Liver (tissue), 9 donors: ENCODE data around the gene EYA4. TPM values are rescaled to one million over a fixed set of nuclear protein-coding genes. Genes with fewer than 3 reads are reported as not detected.

Experiments used
- DNase-seq: peaks from one replicate; pipeline ENCODE4 v3.0.0-alpha.2; 2017; ENCODE audit warnings: low spot score
- H3K27ac ChIP-seq, 2 donors: one replicate each; pipeline ENCODE4 v1.7.0; 2013; ENCODE audit warnings: inconsistent platforms in 2 of 2, low read length in 2 of 2, control low read depth in 1 of 2, low read depth in 1 of 2, mild to moderate bottlenecking in 1 of 2
- H3K27me3 ChIP-seq, 4 donors: one replicate each; pipeline versions ENCODE4 v1.6.1 to v1.7.0; 2013; ENCODE audit warnings: low read length in 3 of 4, inconsistent platforms in 1 of 4, mild to moderate bottlenecking in 1 of 4, moderate library complexity in 1 of 4; ENCODE audit not compliant: control insufficient read depth in 4 of 4, insufficient read depth in 4 of 4
- H3K36me3 ChIP-seq, 4 donors: one replicate each; pipeline versions ENCODE4 v1.6.1 to v1.7.0; 2013; ENCODE audit warnings: low read length in 3 of 4, mild to moderate bottlenecking in 3 of 4, low read depth in 1 of 4, moderate library complexity in 1 of 4; ENCODE audit not compliant: control insufficient read depth in 4 of 4, insufficient read depth in 3 of 4
- H3K4me1 ChIP-seq, 4 donors: one replicate each; pipeline versions ENCODE4 v1.6.1 to v1.7.0; 2013; ENCODE audit warnings: low read length in 3 of 4, mild to moderate bottlenecking in 3 of 4, moderate library complexity in 1 of 4; ENCODE audit not compliant: control insufficient read depth in 4 of 4, insufficient read depth in 4 of 4
- H3K4me3 ChIP-seq, 3 donors: one replicate each; pipeline versions ENCODE4 v1.6.1 to v1.7.0; 2013; ENCODE audit warnings: low read length in 3 of 3, control low read depth in 1 of 3, low read depth in 1 of 3, mild to moderate bottlenecking in 1 of 3
- H3K9ac ChIP-seq, 2 donors: one replicate each; pipeline ENCODE4 v1.7.0; 2013; ENCODE audit warnings: low read length in 2 of 2, mild to moderate bottlenecking in 2 of 2, moderate library complexity in 2 of 2, control low read depth in 1 of 2, low read depth in 1 of 2
- H3K9me3 ChIP-seq, 4 donors: one replicate each; pipeline versions ENCODE4 v1.6.1 to v1.7.0; 2013; ENCODE audit warnings: low read length in 3 of 4; ENCODE audit not compliant: control insufficient read depth in 4 of 4
- ATF3 ChIP-seq: IDR thresholded peaks from 2 replicates; pipeline ENCODE4 v1.6.1; 2016; ENCODE audit warnings: antibody characterized with exemption
- CTCF ChIP-seq: fragments of 150-350 bp; IDR thresholded peaks from 2 replicates; pipeline ENCODE4 v1.5.1; 2017; ENCODE audit warnings: improper control_type of control experiment, low read depth, low read length; ENCODE audit not compliant: missing input control
- EGR1 ChIP-seq, 2 donors: IDR thresholded peaks; 2 replicates each; pipeline ENCODE4 v1.6.1; 2016 to 2018; ENCODE audit warnings: antibody characterized with exemption in 2 of 2, low read depth in 2 of 2
- FOXA2 ChIP-seq: IDR thresholded peaks from 2 replicates; pipeline ENCODE4 v1.6.1; 2016; ENCODE audit warnings: antibody characterized with exemption
- GABPA ChIP-seq, 2 donors: IDR thresholded peaks in 1 of 2; conservative IDR thresholded peaks in 1 of 2; 2 replicates each; pipeline ENCODE4 v1.6.1; 2016; ENCODE audit warnings: antibody characterized with exemption in 2 of 2, mild to moderate bottlenecking in 1 of 2, moderate library complexity in 1 of 2
- HNF4A ChIP-seq, 2 donors: conservative IDR thresholded peaks; 2 replicates each; pipeline ENCODE4 v1.6.1; 2016; ENCODE audit warnings: antibody characterized with exemption in 2 of 2, mild to moderate bottlenecking in 2 of 2
- MAX ChIP-seq: IDR thresholded peaks from 2 replicates; pipeline ENCODE4 v1.6.1; 2016; ENCODE audit warnings: antibody characterized with exemption
- NR2F2 ChIP-seq: IDR thresholded peaks from 2 replicates; pipeline ENCODE4 v1.6.1; 2016; ENCODE audit warnings: antibody characterized with exemption
- RAD21 ChIP-seq, 2 donors: IDR thresholded peaks; 2 replicates each; pipeline ENCODE4 v1.6.1; 2016; ENCODE audit warnings: antibody characterized with exemption in 2 of 2, mild to moderate bottlenecking in 2 of 2
- REST ChIP-seq: IDR thresholded peaks from 2 replicates; pipeline ENCODE4 v1.6.1; 2016; ENCODE audit warnings: antibody characterized with exemption, mild to moderate bottlenecking
- RXRA ChIP-seq, 2 donors: IDR thresholded peaks; 2 replicates each; pipeline ENCODE4 v1.6.1; 2017 to 2018; ENCODE audit warnings: antibody characterized with exemption in 2 of 2, mild to moderate bottlenecking in 1 of 2
- SP1 ChIP-seq: IDR thresholded peaks from 2 replicates; pipeline ENCODE4 v1.6.1; 2018; ENCODE audit warnings: antibody characterized with exemption, mild to moderate bottlenecking
- TAF1 ChIP-seq: conservative IDR thresholded peaks from 2 replicates; pipeline ENCODE4 v1.6.1; 2016; ENCODE audit warnings: antibody characterized with exemption, mild to moderate bottlenecking
- YY1 ChIP-seq: IDR thresholded peaks from 2 replicates; pipeline ENCODE4 v1.6.1; 2016; ENCODE audit warnings: antibody characterized with exemption, mild to moderate bottlenecking
- ZBTB33 ChIP-seq: IDR thresholded peaks from 2 replicates; pipeline ENCODE4 v1.6.1; 2016; ENCODE audit warnings: antibody characterized with exemption
- WGBS: extraction: QIAGEN DNeasy Blood & Tissue Kit; methylation state at CpG from one replicate; pipeline ENCODE4 v1.1.7; 2013; 5-methylcytosine and 5-hydroxymethylcytosine counted together
- polyA plus RNA-seq, 2 donors: library from polyadenylated mRNA; stranded (reverse) in 1 of 2; unstranded in 1 of 2; fragments of 200-250 nt in 1 of 2; fragments of >200 nt in 1 of 2; fragmentation: Nextera tagmentation in 1 of 2; extraction: Ambion mirVana in 1 of 2; gene quantifications; one replicate each; pipeline versions ENCODE4 v1.2.1 to v1.2.3, GENCODE V29; 2013 to 2015
- total RNA-seq, 2 donors: library from RNA; depleted of rRNA; stranded (reverse); fragments of >200 nt; gene quantifications; one replicate each; pipeline ENCODE4 v1.2.3, GENCODE V29; 2014
- donor health status: healthy.
- donor health status: healthy.
- donor health status: healthy.
- donor health status: healthy.
- donor health status: healthy.

The EYA4 gene
- total and polyA plus RNA-seq, 4 donors: 0.05 to 0.50 TPM; not detected in 2

- H3K27ac ChIP-seq: no peak overlapping the region
- DNase-seq: no peak
Measured at GRCh38 chr6:133502441-133503335, 261.5 kb downstream of the EYA4 start.

More at GRCh38 chr6:133502441-133503335, 261.5 kb downstream of the EYA4 start:
- peaks cover 0 to 8% (median 0%) of the 10 kb centered on the region in 4 donors for H3K27me3 ChIP-seq
- H3K36me3 ChIP-seq: no peaks in the 10 kb centered on the region
- H3K4me3 ChIP-seq: no peak overlapping the region
- no peak for TF ChIP-seq YY1
- TF ChIP-seq ZBTB33: no peak
- no peak for TF ChIP-seq EGR1 (IDR thresholded peaks at IDR 0.05; ENCODE audit: low read depth in 2 of 2)
- TF ChIP-seq SP1: no peak
- no peak for TF ChIP-seq RXRA (IDR thresholded peaks at IDR 0.05)
- TF ChIP-seq FOXA2: no peak
- no peak for TF ChIP-seq HNF4A (conservative IDR thresholded peaks at IDR 0.05)
- TF ChIP-seq NR2F2: no peak
- TF ChIP-seq RAD21 (IDR thresholded peaks at IDR 0.05): no peak
- TF ChIP-seq MAX: no peak
- no peak for TF ChIP-seq REST
- no peak for TF ChIP-seq GABPA (IDR thresholded peaks at IDR 0.05 in 1 of 2, conservative IDR thresholded peaks at IDR 0.05 in 1 of 2)
- TF ChIP-seq TAF1: no peak
- no peak for TF ChIP-seq CTCF
- TF ChIP-seq ATF3: no peak
- no peak overlapping the region for H3K9ac ChIP-seq
- no peaks in the 10 kb centered on the region for H3K9me3 ChIP-seq
- H3K4me1 ChIP-seq: no peaks in the 10 kb centered on the region
- WGBS: 84% methylated on average over 2 of the region's 2 CpGs
